Regular cardiac myocyte (primary cell): Measurements from ENCODE around the gene SHC3. TPM values are rescaled to one million over a fixed set of nuclear protein-coding genes. Genes with fewer than 3 reads are reported as not detected.

Experiments used
- total RNA-seq: library from RNA; depleted of rRNA; stranded (reverse); fragments of >200 nt; gene quantifications from 2 replicates; pipeline ENCODE4 v1.2.3, GENCODE V29; 2014

Gene SHC3
- 17.8 and 22.3 TPM in 2 replicates for total RNA-seq

GRCh38 chr9:89177944-89178829 is at the start of gene SHC3:
Gene SHC3, minus strand, starts transcription at chr9:89178818. Its CDS starts 358 bp downstream, at chr9:89178460.

GRCh38 chr9:88991066-88992034 is 187.3 kb downstream of the SHC3 start, which contains the start of gene S1PR3:
Gene S1PR3, plus strand, starts transcription at chr9:88991468. Its CDS starts 9,733 bp downstream, at chr9:89001201.

Other genes starting within 250 kb of the SHC3 start
- 26.8 and 52.9 TPM in 2 replicates for gene S1PR3, start 187.3 kb downstream of the SHC3 start, total RNA-seq
- gene CKS2, start 132.4 kb upstream of the SHC3 start, total RNA-seq: 77.0 and 411 TPM in 2 replicates
- gene SECISBP2, start 139.7 kb upstream of the SHC3 start, total RNA-seq: 15.5 and 18.2 TPM in 2 replicates